A673 (cell line): ENCODE data around the gene RNF180.

Experiments
- CTCF ChIP-seq: fragments of 300-800, 200-600 bp; sonication (generic); conservative IDR thresholded peaks from 2 replicates; pipeline ENCODE4 v1.5.1; 2017; ENCODE audit warnings: low read depth, mild to moderate bottlenecking, antibody characterized with exemption, low read length, moderate library complexity, mixed read lengths
- EZH2 ChIP-seq: fragments of 200-600 bp; sonication (generic); IDR thresholded peaks from 2 replicates; pipeline ENCODE4 v1.6.1; 2017; ENCODE audit warnings: borderline replicate concordance, low read depth, mild to moderate bottlenecking, mixed read lengths, antibody characterized with exemption, low read length; ENCODE audit not compliant: poor library complexity, severe bottlenecking

DNA sequence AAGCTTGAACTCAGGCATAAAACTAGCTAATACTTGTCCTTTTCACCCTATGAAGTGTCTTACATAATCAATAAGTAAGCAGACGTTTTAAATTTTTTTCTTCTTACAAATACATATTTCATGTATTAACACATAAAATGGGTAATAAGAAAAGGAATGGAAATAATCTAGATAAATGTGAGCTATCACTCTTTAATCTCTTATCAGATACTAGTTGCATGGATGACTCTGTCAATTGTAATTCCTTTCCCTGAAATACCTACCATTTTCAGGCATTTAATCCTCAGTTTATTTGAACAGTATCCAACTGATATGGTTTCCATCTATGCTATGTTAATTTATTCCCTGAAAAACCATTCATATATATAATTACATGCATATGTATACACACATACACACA lies 174.1 kb downstream of the RNF180 start:
- TF ChIP-seq CTCF (no peak), EZH2 (no peak)
